Tibial artery (tissue), 4 donors: ENCODE data around the gene NPEPPS.

Experiments used
- DNase-seq, 2 donors: peaks; one replicate each; pipeline ENCODE4 v3.0.0-alpha.2; 2019
- H3K27ac ChIP-seq, 2 donors: fragments of 200-600 bp; sonication (generic) in 1 of 2; 1 replicate in 1 of 2; 2 replicates in 1 of 2; pipeline ENCODE4 v1.5.1; 2018 to 2019; ENCODE audit warnings: mild to moderate bottlenecking in 1 of 2
- H3K27me3 ChIP-seq, 2 donors: fragments of 200-600 bp; sonication (generic) in 1 of 2; one replicate each; pipeline versions ENCODE4 v1.5.1 to v1.6.0; 2016 to 2019
- H3K36me3 ChIP-seq, 3 donors: fragments of 200-600 bp; sonication (generic) in 2 of 3; one replicate each; pipeline ENCODE4 v1.5.1; 2016 to 2019; ENCODE audit warnings: mild to moderate bottlenecking in 2 of 3
- H3K4me1 ChIP-seq, 4 donors: fragments of 200-600 bp; sonication (generic) in 2 of 4; 1 replicate in 3 of 4; 2 replicates in 1 of 4; pipeline ENCODE4 v1.5.1; 2016 to 2019
- H3K4me3 ChIP-seq, 2 donors: fragments of 200-600 bp; sonication (generic) in 1 of 2; 1 replicate in 1 of 2; 2 replicates in 1 of 2; pipeline ENCODE4 v1.5.1; 2018 to 2019; ENCODE audit warnings: mild to moderate bottlenecking in 2 of 2
- H3K9me3 ChIP-seq, 3 donors: fragments of 200-600 bp; sonication (generic) in 1 of 3; one replicate each; pipeline ENCODE4 v1.5.1; 2016 to 2019
- CTCF ChIP-seq, 2 experiments: fragments of 200-600 bp in 1 of 2; fragments of 450-650 bp in 1 of 2; IDR thresholded peaks; one replicate each; pipeline ENCODE4 v1.5.1; 2017 to 2019; ENCODE audit warnings: antibody characterized with exemption in 2 of 2, mild to moderate bottlenecking in 1 of 2, moderate library complexity in 1 of 2
- intact Hi-C: fragments of 100-400 bp; cut with DNase I; formaldehyde crosslinking; loops from one replicate; pipeline ENCODE4 v1.15.0; 2023; ENCODE audit warnings: low total_unique reads

The NPEPPS gene

GRCh38 chr17:47636273-47637030 lies 105.5 kb downstream of the NPEPPS start:
- Histone ChIP-seq H3K4me1 (no peaks in the 10 kb centered on the region), H3K9me3 (no peaks in the 10 kb centered on the region), H3K27me3 (no peaks in the 10 kb centered on the region), H3K36me3 (peaks cover 0 to 42% (median 3%) of the 10 kb centered on the region in 3 donors), H3K4me3 (no peak overlapping the region), H3K27ac (no peak overlapping the region)
- TF ChIP-seq CTCF (IDR thresholded peaks at IDR 0.05): no peak
- DNase-seq: no peak
- intact Hi-C loops: no loop called here

- Histone ChIP-seq H3K36me3 (peaks cover 0 to 42% (median 3%) of the 10 kb centered on the region in 3 donors), H3K4me1 (no peaks in the 10 kb centered on the region), H3K9me3 (no peaks in the 10 kb centered on the region), H3K27ac (no peak overlapping the region), H3K27me3 (no peaks in the 10 kb centered on the region), H3K4me3 (no peak overlapping the region)
- no peak for DNase-seq
- intact Hi-C loops: no loop called here
- TF ChIP-seq CTCF (IDR thresholded peaks at IDR 0.05): no peak
Measured at GRCh38 chr17:47638903-47639302, 108.0 kb downstream of the NPEPPS start.

GRCh38 chr17:47640076-47640475 lies 109.2 kb downstream of the NPEPPS start:
- no peaks in the 10 kb centered on the region for H3K9me3 ChIP-seq
- intact Hi-C loops: no loop called here
- TF ChIP-seq CTCF (IDR thresholded peaks at IDR 0.05): no peak
- H3K4me3 ChIP-seq: no peak overlapping the region
- no peak overlapping the region for H3K27ac ChIP-seq
- H3K27me3 ChIP-seq: no peaks in the 10 kb centered on the region
- H3K36me3 ChIP-seq: peaks cover 0 to 34% (median 0%) of the 10 kb centered on the region in 3 donors
- no peaks in the 10 kb centered on the region for H3K4me1 ChIP-seq
- DNase-seq: no peak

- intact Hi-C loops: no loop called here
- no peaks in the 10 kb centered on the region for H3K27me3 ChIP-seq
- no peak for TF ChIP-seq CTCF (IDR thresholded peaks at IDR 0.05)
- H3K9me3 ChIP-seq: no peaks in the 10 kb centered on the region
- no peak overlapping the region for H3K4me3 ChIP-seq
- no peaks in the 10 kb centered on the region for H3K4me1 ChIP-seq
- no peak for DNase-seq
- peaks cover 0 to 23% (median 0%) of the 10 kb centered on the region in 3 donors for H3K36me3 ChIP-seq
- no peak overlapping the region for H3K27ac ChIP-seq
Measured at GRCh38 chr17:47641202-47641601, 110.3 kb downstream of the NPEPPS start.

- no peak for DNase-seq
- Histone ChIP-seq H3K36me3 (peaks cover 0 to 6% (median 0%) of the 10 kb centered on the region in 3 donors), H3K27me3 (no peaks in the 10 kb centered on the region), H3K27ac (no peak overlapping the region), H3K9me3 (no peaks in the 10 kb centered on the region), H3K4me1 (no peaks in the 10 kb centered on the region), H3K4me3 (no peak overlapping the region)
- no peak for TF ChIP-seq CTCF (IDR thresholded peaks at IDR 0.05)
- intact Hi-C loops: no loop called here
Measured at GRCh38 chr17:47643116-47643515, 112.2 kb downstream of the NPEPPS start.
